Mesenchymal stem cell (in vitro differentiated cells and primary cell): ENCODE measurements around the gene NID2.

Experiments
- DNase-seq: peaks from one replicate; pipeline ENCODE4 v3.0.0-alpha.2; 2013
- H2AFZ ChIP-seq: one replicate; pipeline ENCODE4 v1.6.1; 2013; ENCODE audit warnings: low read depth, mild to moderate bottlenecking, control low read depth, inconsistent platforms, low read length, moderate library complexity
- H2AK5ac ChIP-seq: 2 replicates; pipeline ENCODE4 v1.6.1; 2013; ENCODE audit warnings: low read length, moderate library complexity, mild to moderate bottlenecking, inconsistent platforms; ENCODE audit not compliant: severe bottlenecking
- H2BK120ac ChIP-seq: one replicate; pipeline ENCODE4 v1.6.1; 2013; ENCODE audit warnings: low read depth, mild to moderate bottlenecking, inconsistent platforms, low read length, moderate library complexity
- H2BK12ac ChIP-seq, 2 experiments: one replicate each; pipeline ENCODE4 v1.6.1; 2013; ENCODE audit warnings: inconsistent platforms in 2 of 2, low read length in 2 of 2, mild to moderate bottlenecking in 2 of 2, moderate library complexity in 2 of 2, control low read depth in 1 of 2
- H2BK15ac ChIP-seq: one replicate; pipeline ENCODE4 v1.6.1; 2013; ENCODE audit warnings: mild to moderate bottlenecking, low read depth, inconsistent platforms; ENCODE audit not compliant: poor library complexity, severe bottlenecking
- H2BK5ac ChIP-seq: 2 replicates; pipeline ENCODE4 v1.6.1; 2013; ENCODE audit warnings: low read depth, mild to moderate bottlenecking, low read length, control low read depth, inconsistent platforms; ENCODE audit not compliant: poor library complexity, severe bottlenecking
- H3K14ac ChIP-seq, 2 experiments: one replicate each; pipeline ENCODE4 v1.6.1; 2013; ENCODE audit warnings: inconsistent platforms in 2 of 2, low read length in 2 of 2, control low read depth in 1 of 2, mild to moderate bottlenecking in 1 of 2, moderate library complexity in 1 of 2
- H3K18ac ChIP-seq, 2 experiments: one replicate each; pipeline ENCODE4 v1.6.1; 2013; ENCODE audit warnings: inconsistent platforms in 2 of 2, low read length in 2 of 2, control low read depth in 1 of 2, low read depth in 1 of 2, mild to moderate bottlenecking in 1 of 2
- H3K23ac ChIP-seq, 2 experiments: one replicate each; pipeline ENCODE4 v1.6.1; 2013; ENCODE audit warnings: inconsistent platforms in 2 of 2, low read length in 2 of 2, mild to moderate bottlenecking in 2 of 2, moderate library complexity in 2 of 2, control low read depth in 1 of 2
- H3K27ac ChIP-seq: 2 replicates; pipeline ENCODE4 v1.5.1; 2013; ENCODE audit warnings: mild to moderate bottlenecking, moderate library complexity, low read length, control low read depth, inconsistent platforms; ENCODE audit not compliant: poor library complexity, severe bottlenecking
- H3K27me3 ChIP-seq, 2 experiments: 2 replicates each; pipeline versions ENCODE4 v1.6.1 to v1.7.0; 2013; ENCODE audit warnings: low read length in 2 of 2, mild to moderate bottlenecking in 2 of 2, moderate library complexity in 2 of 2, control low read depth in 1 of 2, inconsistent platforms in 1 of 2; ENCODE audit not compliant: control insufficient read depth in 1 of 2, insufficient read depth in 1 of 2
- H3K36me3 ChIP-seq, 2 experiments: 2 replicates each; pipeline versions ENCODE4 v1.6.1 to v1.7.0; 2013; ENCODE audit warnings: low read length in 2 of 2, control low read depth in 1 of 2, inconsistent platforms in 1 of 2, low read depth in 1 of 2, mild to moderate bottlenecking in 1 of 2; ENCODE audit not compliant: insufficient read depth in 2 of 2, control insufficient read depth in 1 of 2
- H3K4ac ChIP-seq, 2 experiments: one replicate each; pipeline ENCODE4 v1.6.1; 2013; ENCODE audit warnings: inconsistent platforms in 2 of 2, low read length in 2 of 2, mild to moderate bottlenecking in 2 of 2, moderate library complexity in 2 of 2, control low read depth in 1 of 2, low read depth in 1 of 2
- H3K4me1 ChIP-seq: 2 replicates; pipeline ENCODE4 v1.6.1; 2013; ENCODE audit warnings: low read depth, low read length, control low read depth; ENCODE audit not compliant: control insufficient read depth, insufficient read depth
- H3K4me2 ChIP-seq: 2 replicates; pipeline ENCODE4 v1.6.1; 2013; ENCODE audit warnings: low read length, mild to moderate bottlenecking, inconsistent platforms; ENCODE audit not compliant: poor library complexity, severe bottlenecking
- H3K4me3 ChIP-seq, 2 experiments: 2 replicates each; pipeline versions ENCODE4 v1.5.1 to v1.7.0; 2013; ENCODE audit warnings: low read length in 2 of 2, mild to moderate bottlenecking in 2 of 2, control low read depth in 1 of 2, low read depth in 1 of 2; ENCODE audit not compliant: insufficient read depth in 1 of 2
- H3K79me1 ChIP-seq: replicated peaks from 2 replicates; pipeline ENCODE4 v1.6.1; 2013; ENCODE audit warnings: mild to moderate bottlenecking, control low read depth, low read length, inconsistent platforms; ENCODE audit not compliant: poor library complexity, severe bottlenecking
- H3K9ac ChIP-seq: 2 replicates; pipeline ENCODE4 v1.7.0; 2013; ENCODE audit warnings: mild to moderate bottlenecking, low read length, moderate library complexity
- H3K9me3 ChIP-seq: 2 replicates; pipeline ENCODE4 v1.7.0; 2013; ENCODE audit warnings: mild to moderate bottlenecking, low read length; ENCODE audit not compliant: control insufficient read depth
- H4K8ac ChIP-seq: one replicate; pipeline ENCODE4 v1.6.1; 2013; ENCODE audit warnings: inconsistent platforms, mild to moderate bottlenecking, low read length, moderate library complexity
- H4K91ac ChIP-seq: one replicate; pipeline ENCODE4 v1.6.1; 2013; ENCODE audit warnings: mild to moderate bottlenecking, low read length, inconsistent platforms
- WGBS: methylation state at CpG from one replicate; pipeline ENCODE4 v1.1.7; 2013; ENCODE audit warnings: mixed read lengths; 5-methylcytosine and 5-hydroxymethylcytosine counted together

Gene NID2

GRCh38 chr14:52079239-52079959 lies 10.5 kb upstream of the NID2 start:
- Histone ChIP-seq H4K91ac (peak overlapping the region; percentile 69), H2AFZ (no peak overlapping the region), H3K23ac (no peak overlapping the region), H2BK5ac (no peak overlapping the region), H2BK15ac (no peak overlapping the region), H3K4ac (peak overlapping the region in 1 of 2 experiments; percentile 73), H2BK12ac (peak overlapping the region in 1 of 2 experiments; percentile 12), H3K9ac (peak overlapping the region; percentile 76), H3K4me3 (no peak overlapping the region), H3K9me3 (peaks cover 4% of the 10 kb centered on the region), H3K14ac (no peak overlapping the region), H3K4me1 (peaks cover 2% of the 10 kb centered on the region), H3K27ac (no peak overlapping the region), H2AK5ac (no peak overlapping the region), H3K27me3 (peaks cover 0 to 4% of the 10 kb centered on the region in 2 experiments), H3K79me1 (no peaks in the 10 kb centered on the region), H4K8ac (no peak overlapping the region), H3K4me2 (no peak overlapping the region), H3K36me3 (no peaks in the 10 kb centered on the region), H2BK120ac (no peak overlapping the region), H3K18ac (peak overlapping the region; percentile 45 to 54)
- peak; percentile 72 for DNase-seq
- 80% methylated on average over 2 of the region's 7 CpGs for WGBS

GRCh38 chr14:52078721-52079120 lies 9.9 kb upstream of the NID2 start:
- peak overlapping the region; percentile 76 for H4K8ac ChIP-seq
- H2BK12ac ChIP-seq = peak overlapping the region in 1 of 2 experiments; percentile 72
- H3K4me3 ChIP-seq = no peak overlapping the region
- H3K27ac ChIP-seq = no peak overlapping the region
- H3K14ac ChIP-seq = no peak overlapping the region
- no peak overlapping the region for H2AK5ac ChIP-seq
- H3K4me2 ChIP-seq = no peak overlapping the region
- no peak overlapping the region for H2BK5ac ChIP-seq
- H3K4me1 ChIP-seq = peaks cover 2% of the 10 kb centered on the region
- no peak overlapping the region for H4K91ac ChIP-seq
- H3K9me3 ChIP-seq = no peaks in the 10 kb centered on the region
- H3K27me3 ChIP-seq = peaks cover 0 to 4% of the 10 kb centered on the region in 2 experiments
- H3K36me3 ChIP-seq = no peaks in the 10 kb centered on the region
- no peak overlapping the region for H3K4ac ChIP-seq
- WGBS = 92% methylated on average over 1 of the region's 2 CpGs
- no peak overlapping the region for H2BK15ac ChIP-seq
- DNase-seq = no peak
- H2BK120ac ChIP-seq = no peak overlapping the region
- no peak overlapping the region for H2AFZ ChIP-seq
- no peaks in the 10 kb centered on the region for H3K79me1 ChIP-seq
- H3K9ac ChIP-seq = peak overlapping the region; percentile 36
- no peak overlapping the region for H3K23ac ChIP-seq
- H3K18ac ChIP-seq = no peak overlapping the region

DNA sequence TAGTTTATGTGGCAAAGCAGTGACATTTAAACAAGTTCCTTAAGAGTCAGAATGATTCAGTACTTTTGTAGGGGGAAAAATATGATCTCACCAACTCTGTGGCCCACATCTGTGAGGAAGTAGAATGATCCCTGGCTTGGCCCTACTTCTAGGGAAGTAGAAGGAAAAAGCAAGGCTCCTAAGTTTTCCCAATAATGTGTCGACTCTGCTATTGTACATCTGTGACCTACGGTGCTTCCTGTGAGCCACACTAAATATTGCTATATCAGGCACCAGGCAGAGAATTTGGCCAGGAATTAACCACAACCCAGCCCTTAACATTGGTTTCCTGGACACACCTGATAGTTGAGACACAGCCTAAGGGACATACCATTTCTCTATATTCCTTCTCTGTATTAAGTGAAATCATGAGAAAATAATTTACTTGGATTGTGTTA lies 9.3 kb upstream of the NID2 start:
- Histone ChIP-seq H3K79me1 (no peaks in the 10 kb centered on the region), H4K8ac (no peak overlapping the region), H3K4me3 (no peak overlapping the region), H3K9me3 (no peaks in the 10 kb centered on the region), H3K27me3 (peaks cover 0 to 4% of the 10 kb centered on the region in 2 experiments), H4K91ac (no peak overlapping the region), H2AK5ac (no peak overlapping the region), H3K27ac (no peak overlapping the region), H2BK5ac (no peak overlapping the region), H3K9ac (peak overlapping the region; percentile 36), H3K36me3 (no peaks in the 10 kb centered on the region), H3K4ac (peak overlapping the region in 1 of 2 experiments; percentile 35), H3K4me1 (peaks cover 2% of the 10 kb centered on the region), H3K14ac (no peak overlapping the region), H3K23ac (no peak overlapping the region), H2BK120ac (no peak overlapping the region), H3K4me2 (no peak overlapping the region), H2BK15ac (no peak overlapping the region), H2BK12ac (peak overlapping the region; percentile 20 to 29), H2AFZ (no peak overlapping the region), H3K18ac (no peak overlapping the region)
- 44% methylated on average over 2 of the region's 2 CpGs for WGBS
- peak; percentile 50 for DNase-seq

GRCh38 chr14:52077256-52077979 lies 8.6 kb upstream of the NID2 start:
- H3K9me3 ChIP-seq = no peaks in the 10 kb centered on the region
- no peak overlapping the region for H3K23ac ChIP-seq
- H2AK5ac ChIP-seq = no peak overlapping the region
- no peak overlapping the region for H4K8ac ChIP-seq
- H2BK12ac ChIP-seq = no peak overlapping the region
- no peak overlapping the region for H3K27ac ChIP-seq
- no peaks in the 10 kb centered on the region for H3K36me3 ChIP-seq
- H3K27me3 ChIP-seq = peaks cover 0 to 4% of the 10 kb centered on the region in 2 experiments
- H4K91ac ChIP-seq = no peak overlapping the region
- H2BK120ac ChIP-seq = no peak overlapping the region
- no peak overlapping the region for H3K4me3 ChIP-seq
- H2BK5ac ChIP-seq = no peak overlapping the region
- H2AFZ ChIP-seq = no peak overlapping the region
- H3K18ac ChIP-seq = peak overlapping the region in 1 of 2 experiments; percentile 24
- peak overlapping the region; percentile 36 for H3K9ac ChIP-seq
- peak; percentile 20 for DNase-seq
- peaks cover 2% of the 10 kb centered on the region for H3K4me1 ChIP-seq
- no peak overlapping the region for H2BK15ac ChIP-seq
- H3K4ac ChIP-seq = no peak overlapping the region
- no peaks in the 10 kb centered on the region for H3K79me1 ChIP-seq
- WGBS = 0% methylated on average over 1 of the region's 2 CpGs
- no peak overlapping the region for H3K4me2 ChIP-seq
- no peak overlapping the region for H3K14ac ChIP-seq
